ELR (cell line): ENCODE data around the gene BCAR3.
"Not testable (repeated sequence)": the region's sequence is repeated elsewhere in the genome, so short reads cannot be mapped to it uniquely, and the experiment has no call there.

Experiments used
- DNase-seq: peaks from one replicate; pipeline ENCODE4 v3.0.0-alpha.2; 2015; ENCODE audit warnings: low read depth

The BCAR3 gene

GRCh38 chr1:93576746-93577145 lies 104.9 kb downstream of the BCAR3 start:
- DNase-seq = no peak

GRCh38 chr1:93576346-93576745 lies 105.3 kb downstream of the BCAR3 start:
- no peak for DNase-seq

- DNase-seq = peak; percentile 34
Measured at GRCh38 chr1:93575621-93576284, 105.9 kb downstream of the BCAR3 start.

DNA sequence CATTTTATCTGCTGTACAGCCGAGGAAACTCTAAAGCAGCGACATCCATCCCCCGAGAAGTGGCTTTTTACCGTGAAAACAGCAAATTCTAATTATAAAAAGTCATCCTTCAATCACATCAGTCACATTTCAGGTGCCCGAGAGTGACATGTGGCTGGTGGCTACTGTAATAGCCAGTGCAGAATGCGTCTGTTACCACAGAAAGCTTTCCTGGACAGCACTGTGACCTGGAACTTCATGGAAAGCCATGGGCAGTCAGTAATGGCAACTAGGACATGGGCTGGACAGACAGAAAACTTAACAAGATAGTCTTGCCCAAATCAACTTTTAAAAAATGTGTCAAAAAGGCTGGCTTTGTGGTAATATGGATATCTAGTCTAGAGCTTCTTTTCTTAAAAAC lies 106.6 kb downstream of the BCAR3 start:
- no peak for DNase-seq

GRCh38 chr1:93574511-93574910 lies 107.1 kb downstream of the BCAR3 start:
- no peak for DNase-seq

DNA sequence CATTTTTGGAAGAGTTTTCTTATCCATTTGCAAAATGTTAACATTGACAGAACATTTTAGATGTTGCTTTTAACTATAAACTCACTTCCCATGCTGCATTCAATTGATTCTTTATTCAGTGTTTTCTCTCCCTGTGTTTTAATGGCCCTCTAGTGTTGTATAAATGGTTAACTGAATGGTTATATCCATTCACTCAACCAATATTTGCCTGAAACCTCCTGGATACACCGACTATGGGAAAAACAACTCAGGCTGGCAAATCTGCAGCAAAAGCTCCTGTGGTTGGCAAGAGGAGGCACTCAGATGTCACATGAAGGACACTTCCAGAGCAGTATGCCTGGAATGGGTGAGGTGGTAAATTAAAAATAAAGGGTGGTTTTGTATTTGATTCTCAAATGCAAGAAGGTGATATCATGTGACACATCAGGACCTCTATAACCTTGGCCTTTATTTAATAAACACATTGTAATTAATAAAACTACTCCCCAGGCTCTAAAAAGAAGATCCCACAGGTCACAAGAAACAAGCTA lies 107.6 kb downstream of the BCAR3 start:
- DNase-seq = no peak

- DNase-seq = no peak
Measured at GRCh38 chr1:93571623-93572310, 109.9 kb downstream of the BCAR3 start.

- no peak for DNase-seq
Measured at GRCh38 chr1:93569489-93569888, 112.1 kb downstream of the BCAR3 start.

- DNase-seq = peak; percentile 86
Measured at GRCh38 chr1:93567255-93567918, 114.2 kb downstream of the BCAR3 start.

GRCh38 chr1:93566227-93566626 lies 115.4 kb downstream of the BCAR3 start:
- DNase-seq = no peak

- DNase-seq = no peak
Measured at GRCh38 chr1:93565496-93566206, 116.0 kb downstream of the BCAR3 start.

GRCh38 chr1:93559695-93560094 lies 121.9 kb downstream of the BCAR3 start:
- no peak for DNase-seq

GRCh38 chr1:93559045-93559444 lies 122.6 kb downstream of the BCAR3 start:
- no peak for DNase-seq

DNA sequence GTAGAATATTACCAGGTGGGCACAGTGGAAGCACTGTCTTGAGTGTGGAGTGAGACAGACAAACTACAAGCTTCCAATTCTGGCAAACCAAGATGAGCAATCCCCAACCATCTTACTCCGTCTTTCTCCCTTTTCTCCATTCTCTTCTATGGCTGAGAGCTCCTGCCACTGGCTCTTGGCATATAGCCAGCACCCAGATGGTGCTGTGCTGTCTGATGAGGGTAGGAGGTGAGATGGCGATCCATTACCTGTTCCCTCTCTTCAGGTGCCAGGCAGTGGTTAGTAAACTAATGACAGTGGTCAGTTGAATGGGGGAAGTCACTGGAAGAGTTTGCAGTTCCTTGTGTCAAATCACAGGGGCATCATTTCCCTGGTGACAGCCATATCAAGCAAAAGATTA lies 125.3 kb downstream of the BCAR3 start:
- no peak for DNase-seq

GRCh38 chr1:93554883-93555872 lies 126.5 kb downstream of the BCAR3 start:
- no peak for DNase-seq

- not testable (repeated sequence) for DNase-seq
Measured at GRCh38 chr1:93553886-93554490, 127.6 kb downstream of the BCAR3 start.

GRCh38 chr1:93552741-93553455 lies 128.7 kb downstream of the BCAR3 start:
- no peak for DNase-seq

DNA sequence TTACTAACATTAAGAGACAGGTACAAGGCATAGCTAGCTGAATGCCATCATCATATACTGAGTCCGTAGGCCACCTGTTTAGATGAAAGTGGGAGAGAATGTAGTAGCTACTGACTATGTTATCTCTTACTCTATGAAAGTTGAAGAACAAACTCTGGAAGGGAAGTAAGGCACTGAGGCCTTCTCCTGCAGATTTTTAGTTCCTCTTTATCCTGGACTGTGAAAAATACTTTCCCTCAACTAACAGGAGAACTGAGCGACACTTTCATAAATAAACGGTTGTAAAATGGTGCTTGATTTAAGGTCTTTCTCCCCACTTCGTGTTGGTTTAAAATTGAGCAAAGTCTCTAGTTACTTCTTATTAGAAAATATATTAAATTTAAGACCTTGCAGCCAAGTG lies 131.8 kb downstream of the BCAR3 start:
- no peak for DNase-seq

DNA sequence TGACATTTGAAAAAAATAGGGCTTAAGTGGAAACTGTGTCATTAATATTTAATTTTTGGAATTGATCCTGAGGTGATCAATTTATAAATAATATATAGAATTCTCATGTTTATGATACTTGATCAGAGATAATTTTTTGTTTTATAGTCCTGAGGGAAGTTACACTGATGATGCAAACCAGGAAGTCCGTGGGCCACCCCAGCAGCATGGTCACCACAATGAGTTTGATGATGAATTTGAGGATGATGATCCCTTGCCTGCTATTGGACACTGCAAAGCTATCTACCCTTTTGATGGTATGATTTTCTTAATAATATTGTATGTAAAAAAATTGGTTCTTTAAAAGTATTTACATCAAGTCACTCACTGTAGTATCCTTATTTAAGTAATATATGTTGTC lies 132.5 kb downstream of the BCAR3 start:
- no peak for DNase-seq
